Aorta (tissue), 5 donors: ENCODE measurements around the gene BUD23. TPM values are rescaled to one million over a fixed set of nuclear protein-coding genes. Genes with fewer than 3 reads are reported as not detected.
A peak's percentile ranks its signal among the peaks of the same experiment; 100 is the strongest.
"Not testable (repeated sequence)": the region's sequence is repeated elsewhere in the genome, so short reads cannot be mapped to it uniquely, and the experiment has no call there.

Experiments
- ATAC-seq: fragments of 200-7000 bp; cut with Tn5 transposase; one replicate; pipeline ENCODE4 v1.9.1; 2022; ENCODE audit warnings: moderate library complexity; ENCODE audit not compliant: low FRiP score
- DNase-seq, 2 donors: peaks; one replicate each; pipeline ENCODE4 v3.0.0-alpha.2; 2020
- H3K27ac ChIP-seq, 2 donors: one replicate each; pipeline ENCODE4 v1.5.1; 2013; ENCODE audit warnings: low read length in 2 of 2, mild to moderate bottlenecking in 2 of 2, moderate library complexity in 2 of 2, control low read depth in 1 of 2, inconsistent platforms in 1 of 2, low read depth in 1 of 2
- H3K27me3 ChIP-seq, 2 donors: one replicate each; pipeline ENCODE4 v1.6.1; 2013; ENCODE audit warnings: control low read depth in 1 of 2, low read length in 1 of 2, mild to moderate bottlenecking in 1 of 2, moderate library complexity in 1 of 2; ENCODE audit not compliant: insufficient read depth in 2 of 2, control insufficient read depth in 1 of 2
- H3K36me3 ChIP-seq, 2 donors: one replicate each; pipeline ENCODE4 v1.6.1; 2013; ENCODE audit warnings: control low read depth in 1 of 2, low read length in 1 of 2, mild to moderate bottlenecking in 1 of 2; ENCODE audit not compliant: insufficient read depth in 2 of 2, control insufficient read depth in 1 of 2
- H3K4me1 ChIP-seq, 2 donors: one replicate each; pipeline ENCODE4 v1.6.1; 2013; ENCODE audit warnings: low read length in 2 of 2, control low read depth in 1 of 2, mild to moderate bottlenecking in 1 of 2, moderate library complexity in 1 of 2; ENCODE audit not compliant: insufficient read depth in 2 of 2, control insufficient read depth in 1 of 2
- H3K4me3 ChIP-seq, 2 donors: one replicate each; pipeline ENCODE4 v1.5.1; 2013; ENCODE audit warnings: low read length in 2 of 2, control low read depth in 1 of 2, mild to moderate bottlenecking in 1 of 2
- H3K9me3 ChIP-seq: one replicate; pipeline ENCODE4 v1.6.1; 2013; ENCODE audit warnings: mild to moderate bottlenecking, low read length; ENCODE audit not compliant: control insufficient read depth
- WGBS, 2 donors: extraction: QIAGEN DNeasy Blood & Tissue Kit; methylation state at CpG; one replicate each; pipeline ENCODE4 v1.1.7; 2013; 5-methylcytosine and 5-hydroxymethylcytosine counted together
- intact Hi-C, 2 donors: fragments of 100-400 bp; cut with DNase I; formaldehyde crosslinking; loops; one replicate each; pipeline versions ENCODE4 v1.14.2 to v1.15.0; 2022
- polyA plus RNA-seq, 2 donors: library from polyadenylated mRNA; stranded (reverse); fragments of 200-250 nt; gene quantifications; one replicate each; pipeline ENCODE4 v1.2.3, GENCODE V29; 2013
- total RNA-seq, 2 donors: library from RNA; stranded (reverse); fragmentation: NEBNext Ultra II Directional; extraction: Animal tissue kit (Norgen Biotek cat#: 25700); gene quantifications; one replicate each; pipeline ENCODE4 v1.2.1, GENCODE V29; 2021
- donor health status: healthy with polysubstance abuse.
- donor health status: Bipolar disorder and iron deficiency.
- donor health status: DM: no; HTN: no; CAD: no.
- donor health status: DM: no; HTN: no; CAD: no.
- donor health status: DM: yes; HTN: yes; CAD: no.

Gene BUD23
- total and polyA plus RNA-seq, 4 donors = 39.0 to 60.7 (median 43.9) TPM

- no peak for DNase-seq
- no peak overlapping the region for H3K27ac ChIP-seq
- intact Hi-C loops = no loop called here
Observed at GRCh38 chr7:73706126-73707044, 23.0 kb downstream of the BUD23 start.

GRCh38 chr7:73707045-73707631 lies 23.7 kb downstream of the BUD23 start:
- WGBS, 2 donors = 67 to 69% methylated on average over 15 of the region's 15 CpGs
- H3K27me3 ChIP-seq = no peaks in the 10 kb centered on the region
- H3K36me3 ChIP-seq = no peaks in the 10 kb centered on the region
- ATAC-seq (no peak), DNase-seq (peak in 1 of 2 donors; percentile 80)
- no peak overlapping the region for H3K4me3 ChIP-seq
- intact Hi-C loops = no loop called here
- no peak overlapping the region for H3K27ac ChIP-seq
- H3K4me1 ChIP-seq = no peaks in the 10 kb centered on the region
- H3K9me3 ChIP-seq = no peaks in the 10 kb centered on the region

More at GRCh38 chr7:73706126-73707044, 23.0 kb downstream of the BUD23 start:
- 76% methylated on average over 25 of the region's 25 CpGs for WGBS, 2 donors
- no peaks in the 10 kb centered on the region for H3K36me3 ChIP-seq
- peak; percentile 28 for ATAC-seq
- no peaks in the 10 kb centered on the region for H3K9me3 ChIP-seq
- H3K4me1 ChIP-seq = no peaks in the 10 kb centered on the region
- no peaks in the 10 kb centered on the region for H3K27me3 ChIP-seq
- H3K4me3 ChIP-seq = no peak overlapping the region

- Histone ChIP-seq H3K36me3 (no peaks in the 10 kb centered on the region), H3K27me3 (no peaks in the 10 kb centered on the region), H3K4me3 (no peak overlapping the region), H3K9me3 (no peaks in the 10 kb centered on the region), H3K4me1 (no peaks in the 10 kb centered on the region), H3K27ac (no peak overlapping the region)
- WGBS, 2 donors = 91 to 98% methylated on average over 16 of the region's 16 CpGs
- intact Hi-C loops = no loop called here
- DNase-seq (no peak), ATAC-seq (no peak)
Observed at GRCh38 chr7:73708961-73709549, 25.7 kb downstream of the BUD23 start.

- Histone ChIP-seq H3K27me3 (no peaks in the 10 kb centered on the region), H3K9me3 (no peaks in the 10 kb centered on the region), H3K36me3 (no peaks in the 10 kb centered on the region), H3K27ac (no peak overlapping the region), H3K4me3 (no peak overlapping the region), H3K4me1 (no peaks in the 10 kb centered on the region)
- WGBS, 2 donors = 89% methylated on average over 1 of the region's 1 CpG
- intact Hi-C loops = no loop called here
- DNase-seq = no peak
- no peak for ATAC-seq
Observed at GRCh38 chr7:73712773-73713172, 29.4 kb downstream of the BUD23 start.

GRCh38 chr7:73713319-73713718 lies 29.9 kb downstream of the BUD23 start:
- H3K4me1 ChIP-seq, H3K4me3 ChIP-seq, ATAC-seq, DNase-seq, intact Hi-C loops, H3K27ac ChIP-seq, H3K27me3 ChIP-seq, H3K36me3 ChIP-seq, H3K9me3 ChIP-seq: not testable (repeated sequence)
- WGBS, 2 donors = 95 to 99% methylated on average over 6 of the region's 6 CpGs

GRCh38 chr7:73715648-73716317 lies 32.4 kb downstream of the BUD23 start:
- Histone ChIP-seq H3K9me3 (no peaks in the 10 kb centered on the region), H3K36me3 (no peaks in the 10 kb centered on the region), H3K27ac (no peak overlapping the region), H3K27me3 (no peaks in the 10 kb centered on the region), H3K4me3 (no peak overlapping the region), H3K4me1 (no peaks in the 10 kb centered on the region)
- intact Hi-C loops = no loop called here
- peak in 1 of 2 donors; percentile 69 for DNase-seq
- 68 to 70% methylated on average over 16 of the region's 16 CpGs for WGBS, 2 donors
- no peak for ATAC-seq

- H3K4me3 ChIP-seq = no peak overlapping the region
- no peak overlapping the region for H3K27ac ChIP-seq
- 72 to 74% methylated on average over 4 of the region's 4 CpGs for WGBS, 2 donors
Observed at GRCh38 chr7:73716318-73716890, 33.0 kb downstream of the BUD23 start.

GRCh38 chr7:73717025-73717807 lies 33.8 kb downstream of the BUD23 start:
- H3K9me3 ChIP-seq = no peaks in the 10 kb centered on the region
- ATAC-seq (peak; percentile 26), DNase-seq (no peak)
- no peaks in the 10 kb centered on the region for H3K4me1 ChIP-seq
- no peaks in the 10 kb centered on the region for H3K36me3 ChIP-seq
- no peak overlapping the region for H3K4me3 ChIP-seq
- intact Hi-C loops = no loop called here
- H3K27ac ChIP-seq = no peak overlapping the region
- H3K27me3 ChIP-seq = no peaks in the 10 kb centered on the region
- WGBS, 2 donors = 36 to 40% methylated on average over 12 to 13 of the region's 13 CpGs

More at GRCh38 chr7:73716318-73716890, 33.0 kb downstream of the BUD23 start:
- no peak for DNase-seq
- Histone ChIP-seq H3K36me3 (no peaks in the 10 kb centered on the region), H3K27me3 (no peaks in the 10 kb centered on the region), H3K4me1 (no peaks in the 10 kb centered on the region), H3K9me3 (no peaks in the 10 kb centered on the region)
- no peak for ATAC-seq
- intact Hi-C loops = no loop called here
